SKM-1 treated with dmso at 0.1 percent for 144 hours (cell line): Measurements from ENCODE around the gene CCDC6.
"Not testable (repeated sequence)": the region's sequence is repeated elsewhere in the genome, so short reads cannot be mapped to it uniquely, and the experiment has no call there.

ENCODE experiments used
- DNase-seq: peaks from one replicate; lab custom pipeline; 2025; ENCODE audit not compliant: unreplicated experiment; lab: John Stamatoyannopoulos, UW

CCDC6 gene

GRCh38 chr10:59771162-59771807, 135.1 kb downstream of the CCDC6 start:
- DNase-seq = no peak

GRCh38 chr10:59770689-59771088, 135.7 kb downstream of the CCDC6 start:
- no peak for DNase-seq

- DNase-seq = no peak
Observed at GRCh38 chr10:59762505-59762904, 143.9 kb downstream of the CCDC6 start.

GRCh38 chr10:59757966-59758365, 148.4 kb downstream of the CCDC6 start:
- DNase-seq = no peak

- DNase-seq = no peak
Observed at GRCh38 chr10:59754951-59755350, 151.4 kb downstream of the CCDC6 start.

GRCh38 chr10:59753267-59753666, 153.1 kb downstream of the CCDC6 start, which contains the start of gene MRLN:
Gene MRLN (minus strand): TSS chr10:59753455.
- DNase-seq = no peak

- no peak for DNase-seq
Observed at GRCh38 chr10:59752278-59752940, 153.9 kb downstream of the CCDC6 start.

GRCh38 chr10:59750155-59750945, 156.0 kb downstream of the CCDC6 start:
- DNase-seq = no peak

- DNase-seq = no peak
Observed at GRCh38 chr10:59748834-59749233, 157.5 kb downstream of the CCDC6 start.

GRCh38 chr10:59745163-59745650, 161.1 kb downstream of the CCDC6 start:
- no peak for DNase-seq

GRCh38 chr10:59744762-59745161, 161.6 kb downstream of the CCDC6 start:
- DNase-seq = not testable (repeated sequence)

GRCh38 chr10:59744156-59744555, 162.2 kb downstream of the CCDC6 start:
- DNase-seq = not testable (repeated sequence)

- no peak for DNase-seq
Observed at GRCh38 chr10:59741583-59741982, 164.8 kb downstream of the CCDC6 start.

GRCh38 chr10:59741048-59741447, 165.3 kb downstream of the CCDC6 start:
- no peak for DNase-seq
